Cardiac fibroblast (primary cell): ENCODE results near the gene OTUB2.

Experiments
- DNase-seq, 2 donors: peaks; one replicate each; pipeline versions ENCODE4 v3.0.0 to v3.0.0-alpha.2; 2010; ENCODE audit warnings: low read depth in 2 of 2
- H3K4me3 ChIP-seq, 2 donors: replicated peaks in 1 of 2; 1 replicate in 1 of 2; 2 replicates in 1 of 2; pipeline ENCODE4 v1.5.1; 2011; ENCODE audit warnings: low read depth in 2 of 2, low read length in 2 of 2, mild to moderate bottlenecking in 2 of 2, moderate library complexity in 1 of 2
- CTCF ChIP-seq: IDR thresholded peaks from one replicate; pipeline ENCODE4 v1.5.1; 2011; ENCODE audit warnings: low read depth, mild to moderate bottlenecking, low read length, inconsistent platforms

The OTUB2 gene

DNA sequence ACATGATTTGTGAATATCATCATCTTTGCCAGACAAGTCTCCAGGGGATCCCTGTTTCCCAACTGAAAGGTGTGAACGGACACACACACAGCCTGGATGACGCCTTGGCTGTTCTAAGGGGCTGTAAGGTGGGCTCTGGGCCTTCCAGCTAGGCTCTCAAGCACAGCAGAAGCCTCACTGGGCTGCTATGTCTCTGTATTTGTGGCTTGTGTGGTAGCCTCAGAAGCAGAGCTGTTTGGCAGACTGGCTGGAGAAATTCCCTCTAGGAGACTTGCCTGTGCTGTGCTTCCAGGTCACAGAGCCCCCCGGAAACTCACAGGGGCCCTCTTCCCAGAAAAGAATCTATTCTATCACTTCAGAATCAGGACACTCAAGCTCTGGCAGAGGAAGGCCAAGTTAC is 21.4 kb downstream of the OTUB2 start:
- no peak for TF ChIP-seq CTCF
- no peak for DNase-seq

DNA sequence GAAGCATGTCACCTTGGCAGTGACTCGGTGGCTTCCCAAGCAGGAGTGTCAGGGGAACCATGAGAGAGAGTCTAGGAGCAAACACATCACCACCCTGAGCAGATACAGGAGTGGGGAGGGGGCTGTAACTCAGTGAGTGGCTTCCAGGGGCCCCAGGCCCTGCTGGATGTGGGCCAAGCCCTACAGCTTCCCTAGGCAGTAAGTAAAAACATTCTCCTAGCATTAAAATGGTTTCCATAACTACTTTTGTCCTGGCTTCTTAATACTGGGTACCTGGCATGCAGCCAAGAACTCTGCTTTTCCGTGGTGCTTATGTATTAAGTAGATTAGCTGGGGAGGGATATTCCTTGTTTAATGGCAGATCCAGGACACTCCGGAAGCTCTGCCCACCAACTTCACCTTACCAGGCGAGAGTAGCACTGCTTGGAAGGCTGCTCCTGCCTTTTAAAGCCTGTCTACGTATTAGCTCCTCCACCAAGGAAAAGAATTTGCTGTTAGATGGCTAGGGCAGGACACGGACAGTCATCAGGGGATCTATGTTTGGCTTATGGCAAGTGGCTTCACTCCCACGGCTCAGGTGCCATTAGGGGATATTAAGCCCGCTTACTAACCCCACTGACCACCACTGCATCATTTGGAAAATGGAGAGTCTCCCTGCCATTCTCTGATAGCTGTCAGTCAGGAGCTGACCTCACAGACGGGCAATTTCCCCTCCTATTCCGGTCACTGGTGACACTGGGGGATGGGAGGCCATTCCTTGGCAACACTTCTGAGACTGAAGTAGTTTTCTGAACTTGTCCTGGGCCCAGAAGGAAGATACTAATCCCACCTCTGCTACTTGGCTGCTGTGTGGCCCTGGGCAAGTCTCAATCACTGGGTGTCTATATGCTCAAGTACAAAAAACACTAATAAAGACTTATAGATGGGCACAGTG is 22.8 kb downstream of the OTUB2 start:
- TF ChIP-seq CTCF, result no peak
- no peak overlapping the region for H3K4me3 ChIP-seq
- no peak for DNase-seq

More for the DNA sequence above, 21.4 kb downstream of the OTUB2 start:
- H3K4me3 ChIP-seq, result no peak overlapping the region

DNA sequence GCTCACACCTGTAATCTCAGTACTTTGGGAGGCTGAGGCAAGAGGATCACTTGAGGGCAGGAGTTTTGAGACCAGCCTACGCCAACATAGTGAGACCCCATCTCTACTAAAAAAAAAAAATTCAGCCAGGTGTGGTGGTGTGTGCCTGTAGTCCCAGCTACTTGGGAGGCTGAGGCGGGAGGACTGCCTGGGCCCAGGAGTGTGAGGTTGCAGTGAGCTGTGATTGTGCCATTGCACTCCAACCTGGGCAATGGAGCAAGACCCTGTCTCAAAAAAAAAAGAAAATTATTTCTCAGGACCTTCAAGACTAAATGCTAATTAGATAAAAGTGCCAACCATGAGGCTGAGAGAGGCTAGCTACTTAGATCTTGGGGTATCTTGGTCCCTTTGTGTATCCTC is 23.5 kb downstream of the OTUB2 start:
- TF ChIP-seq CTCF, result no peak
- no peak for DNase-seq
- no peak overlapping the region for H3K4me3 ChIP-seq

GRCh38 chr14:94050231-94050880 is 24.2 kb downstream of the OTUB2 start:
- DNase-seq, result no peak
- H3K4me3 ChIP-seq, result no peak overlapping the region
- TF ChIP-seq CTCF, result no peak

DNA sequence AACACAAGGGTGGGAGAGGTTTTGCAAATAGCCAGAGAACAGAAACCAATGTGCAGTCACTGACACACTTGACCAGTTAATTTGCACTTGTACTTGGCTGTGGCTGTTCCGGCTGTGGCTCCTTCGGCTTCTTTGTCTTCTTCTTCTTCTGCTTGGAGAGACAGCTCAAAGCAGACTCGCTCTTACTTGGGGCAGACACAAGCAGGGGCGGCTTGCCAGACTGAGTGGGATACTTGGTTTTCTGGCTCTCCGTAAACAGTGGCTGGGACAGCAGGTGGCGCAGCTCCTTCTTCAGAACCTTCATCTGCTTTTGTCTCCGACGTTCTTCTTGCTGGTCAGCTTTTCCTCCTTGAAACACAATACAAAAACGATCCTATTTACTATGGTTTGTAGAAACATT is 25.0 kb downstream of the OTUB2 start:
- no peak overlapping the region for H3K4me3 ChIP-seq
- DNase-seq, result peak; percentile 56 to 69
- TF ChIP-seq CTCF, result peak; percentile 51

DNA sequence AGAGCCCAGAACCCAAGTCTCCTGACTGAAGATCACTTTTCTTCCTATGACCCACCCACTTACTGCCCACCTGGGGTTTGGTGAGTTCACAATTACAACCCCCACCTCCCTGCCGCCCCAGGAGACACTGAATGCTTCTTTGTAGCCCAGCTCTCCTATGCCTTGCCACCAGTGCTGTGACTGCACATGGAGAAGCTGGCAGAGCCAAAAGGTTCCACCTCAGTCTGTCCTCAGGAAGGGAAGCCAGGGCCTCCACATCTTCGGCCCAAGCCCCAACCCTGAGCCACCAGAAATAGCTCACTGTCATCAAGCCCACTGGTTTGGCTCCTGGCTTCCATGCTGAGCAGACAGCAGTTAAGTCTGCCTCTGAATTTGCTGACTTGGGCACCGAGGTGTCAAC is 25.6 kb downstream of the OTUB2 start:
- no peak for TF ChIP-seq CTCF
- no peak overlapping the region for H3K4me3 ChIP-seq
- DNase-seq, result no peak
